Femur (tissue), 1 donor: Measurements from ENCODE around the gene NACA2.
"Not testable (repeated sequence)": the region's sequence is repeated elsewhere in the genome, so short reads cannot be mapped to it uniquely, and the experiment has no call there.

Experiments
- DNase-seq: peaks from one replicate; pipeline ENCODE4 v3.0.0-alpha.2; 2017

NACA2 gene

GRCh38 chr17:61598014-61598413 lies 7.0 kb upstream of the NACA2 start:
- no peak for DNase-seq

- DNase-seq, result no peak
These were observed 6.6 kb upstream of the NACA2 start for GRCh38 chr17:61597607-61598006.

GRCh38 chr17:61595418-61596186 lies 4.6 kb upstream of the NACA2 start:
- no peak for DNase-seq

GRCh38 chr17:61594294-61594825 lies 3.3 kb upstream of the NACA2 start:
- DNase-seq, result no peak

GRCh38 chr17:61593426-61593825 lies 2.4 kb upstream of the NACA2 start:
- peak; percentile 54 for DNase-seq

GRCh38 chr17:61591930-61592329 lies 911 bp upstream of the NACA2 start:
- no peak for DNase-seq

GRCh38 chr17:61589990-61590389 lies 1.0 kb downstream of the NACA2 start:
- DNase-seq, result no peak

- no peak for DNase-seq
These were observed 3.0 kb downstream of the NACA2 start for GRCh38 chr17:61587807-61588660.

- no peak for DNase-seq
These were observed 3.8 kb downstream of the NACA2 start for GRCh38 chr17:61587242-61587641.

- not testable (repeated sequence) for DNase-seq
These were observed 4.4 kb downstream of the NACA2 start for GRCh38 chr17:61586622-61587021.

GRCh38 chr17:61586031-61586566 lies 4.9 kb downstream of the NACA2 start:
- no peak for DNase-seq

GRCh38 chr17:61584866-61585265 lies 6.2 kb downstream of the NACA2 start:
- no peak for DNase-seq

GRCh38 chr17:61584266-61584665 lies 6.8 kb downstream of the NACA2 start:
- no peak for DNase-seq

- DNase-seq, result no peak
These were observed 7.3 kb downstream of the NACA2 start for GRCh38 chr17:61583660-61584264.

- no peak for DNase-seq
These were observed 7.8 kb downstream of the NACA2 start for GRCh38 chr17:61583242-61583641.

GRCh38 chr17:61582593-61582992 lies 8.4 kb downstream of the NACA2 start:
- no peak for DNase-seq

- no peak for DNase-seq
These were observed 9.2 kb downstream of the NACA2 start for GRCh38 chr17:61581611-61582349.

- no peak for DNase-seq
These were observed 10.5 kb downstream of the NACA2 start for GRCh38 chr17:61580502-61580901.

GRCh38 chr17:61579961-61580360 lies 11.1 kb downstream of the NACA2 start:
- DNase-seq, result peak; percentile 30

GRCh38 chr17:61579347-61579746 lies 11.7 kb downstream of the NACA2 start:
- no peak for DNase-seq

GRCh38 chr17:61578645-61579044 lies 12.4 kb downstream of the NACA2 start:
- DNase-seq, result no peak

- no peak for DNase-seq
These were observed 15.0 kb downstream of the NACA2 start for GRCh38 chr17:61575983-61576382.
